Measurements from ENCODE around the gene MFAP3.
"Not testable (repeated sequence)": the region's sequence is repeated elsewhere in the genome, so short reads cannot be mapped to it uniquely, and the experiment has no call there.

MFAP3 gene

DNA sequence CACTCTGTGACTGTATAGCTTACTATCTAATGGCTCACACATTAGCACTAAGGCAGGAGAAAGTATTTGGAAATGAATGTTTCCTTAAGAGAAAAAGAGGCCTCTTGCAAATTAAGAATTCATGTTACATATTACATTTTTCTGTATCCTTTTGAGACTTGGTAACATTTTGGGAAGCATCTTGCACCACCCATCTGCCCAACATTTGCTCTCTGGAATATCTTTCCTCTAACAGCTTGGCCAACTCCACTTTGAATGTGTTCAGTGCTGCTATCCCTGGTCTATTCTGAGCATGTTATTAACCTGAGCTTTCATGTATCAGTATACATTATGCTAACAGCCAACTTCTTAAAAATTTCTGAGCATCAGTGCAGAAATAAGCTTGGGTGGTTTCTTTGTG lies 27.2 kb downstream of the MFAP3 start:
- no peaks in the 10 kb centered on the region for H3K9me3 ChIP-seq (ENCODE audit: control insufficient read depth in 1 of 2, low read length in 2 of 2)
- H3K9ac ChIP-seq (ENCODE audit: low read depth in 1 of 2, low read length in 2 of 2) = no peak overlapping the region
- no peaks in the 10 kb centered on the region for H3K27me3 ChIP-seq (ENCODE audit: control insufficient read depth in 1 of 2, insufficient read depth in 2 of 2, low read length in 2 of 2)
- H3K4me1 ChIP-seq (ENCODE audit: control insufficient read depth in 1 of 2, insufficient read depth in 2 of 2, low read length in 2 of 2) = peaks cover 0 to 3% of the 10 kb centered on the region in 2 donors
- no peak overlapping the region for H3K4me3 ChIP-seq (ENCODE audit: low read depth in 1 of 2, low read length in 2 of 2)
- no peak overlapping the region for H3K27ac ChIP-seq (ENCODE audit: low read depth, low read length)
- H3K36me3 ChIP-seq (ENCODE audit: control insufficient read depth in 1 of 2, insufficient read depth in 2 of 2, low read length in 2 of 2) = no peaks in the 10 kb centered on the region

DNA sequence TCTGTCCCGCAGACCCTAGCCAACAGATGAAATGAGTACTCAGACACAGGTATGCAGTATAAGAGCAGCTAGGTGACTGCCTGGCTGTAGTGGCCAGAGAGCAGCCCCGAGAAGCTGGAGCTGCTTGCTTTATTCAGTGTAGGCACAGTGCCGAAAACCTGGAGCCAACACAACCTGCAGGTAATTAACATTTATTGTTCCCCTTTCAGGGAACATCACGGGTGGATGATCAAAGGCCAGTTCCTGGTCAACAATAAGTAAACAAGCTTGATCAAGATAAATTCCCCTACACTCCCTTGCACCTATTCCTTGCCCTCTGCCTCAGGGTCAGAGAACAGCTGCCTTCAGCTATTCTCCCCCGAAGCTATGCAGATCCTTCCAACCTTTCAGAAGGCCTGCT lies 31.1 kb downstream of the MFAP3 start:
- not testable (repeated sequence) for H3K36me3 ChIP-seq (ENCODE audit: control insufficient read depth in 1 of 2, insufficient read depth in 2 of 2, low read length in 2 of 2); H3K27ac ChIP-seq (ENCODE audit: low read depth, low read length); H3K9ac ChIP-seq (ENCODE audit: low read depth in 1 of 2, low read length in 2 of 2); H3K9me3 ChIP-seq (ENCODE audit: control insufficient read depth in 1 of 2, low read length in 2 of 2); H3K4me3 ChIP-seq (ENCODE audit: low read depth in 1 of 2, low read length in 2 of 2); H3K27me3 ChIP-seq (ENCODE audit: control insufficient read depth in 1 of 2, insufficient read depth in 2 of 2, low read length in 2 of 2)
- H3K4me1 ChIP-seq (ENCODE audit: control insufficient read depth in 1 of 2, insufficient read depth in 2 of 2, low read length in 2 of 2) = peaks cover 14% of the 10 kb centered on the region in 2 donors

DNA sequence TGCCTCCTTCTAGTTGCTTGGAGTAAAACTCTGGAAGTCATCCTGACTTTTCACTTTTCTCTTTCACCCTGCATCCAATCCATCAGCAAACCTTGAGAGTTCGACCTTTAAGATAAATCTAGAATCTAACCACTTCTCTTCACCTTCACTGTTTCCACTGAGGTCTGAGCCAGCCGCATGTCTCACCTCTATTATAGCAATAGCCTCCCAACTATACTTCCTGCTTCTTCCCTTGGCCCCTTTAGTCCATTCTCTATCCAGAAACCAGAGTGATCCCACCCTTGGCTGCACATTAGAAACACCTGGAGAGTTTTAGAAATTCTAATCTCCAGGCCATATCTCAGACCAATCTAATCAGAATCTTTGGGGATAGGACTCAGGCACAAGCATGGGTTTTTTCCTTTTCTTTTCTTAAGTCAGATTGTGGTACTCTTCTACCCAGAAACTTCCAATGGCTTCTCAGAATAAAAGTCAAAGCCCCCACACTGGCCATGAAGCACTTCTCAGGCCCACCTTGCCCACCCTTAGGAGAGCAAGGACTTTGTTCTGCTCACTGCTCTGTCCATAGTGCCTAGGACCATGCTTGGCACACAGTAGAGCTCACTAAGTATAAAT lies 33.1 kb downstream of the MFAP3 start:
- no peaks in the 10 kb centered on the region for H3K36me3 ChIP-seq (ENCODE audit: control insufficient read depth in 1 of 2, insufficient read depth in 2 of 2, low read length in 2 of 2)
- H3K9ac ChIP-seq (ENCODE audit: low read depth in 1 of 2, low read length in 2 of 2) = peak overlapping the region; percentile 0 to 47
- H3K4me3 ChIP-seq (ENCODE audit: low read depth in 1 of 2, low read length in 2 of 2) = no peak overlapping the region
- H3K4me1 ChIP-seq (ENCODE audit: control insufficient read depth in 1 of 2, insufficient read depth in 2 of 2, low read length in 2 of 2) = peaks cover 17 to 19% of the 10 kb centered on the region in 2 donors
- H3K9me3 ChIP-seq (ENCODE audit: control insufficient read depth in 1 of 2, low read length in 2 of 2) = no peaks in the 10 kb centered on the region
- no peak overlapping the region for H3K27ac ChIP-seq (ENCODE audit: low read depth, low read length)
- no peaks in the 10 kb centered on the region for H3K27me3 ChIP-seq (ENCODE audit: control insufficient read depth in 1 of 2, insufficient read depth in 2 of 2, low read length in 2 of 2)

DNA sequence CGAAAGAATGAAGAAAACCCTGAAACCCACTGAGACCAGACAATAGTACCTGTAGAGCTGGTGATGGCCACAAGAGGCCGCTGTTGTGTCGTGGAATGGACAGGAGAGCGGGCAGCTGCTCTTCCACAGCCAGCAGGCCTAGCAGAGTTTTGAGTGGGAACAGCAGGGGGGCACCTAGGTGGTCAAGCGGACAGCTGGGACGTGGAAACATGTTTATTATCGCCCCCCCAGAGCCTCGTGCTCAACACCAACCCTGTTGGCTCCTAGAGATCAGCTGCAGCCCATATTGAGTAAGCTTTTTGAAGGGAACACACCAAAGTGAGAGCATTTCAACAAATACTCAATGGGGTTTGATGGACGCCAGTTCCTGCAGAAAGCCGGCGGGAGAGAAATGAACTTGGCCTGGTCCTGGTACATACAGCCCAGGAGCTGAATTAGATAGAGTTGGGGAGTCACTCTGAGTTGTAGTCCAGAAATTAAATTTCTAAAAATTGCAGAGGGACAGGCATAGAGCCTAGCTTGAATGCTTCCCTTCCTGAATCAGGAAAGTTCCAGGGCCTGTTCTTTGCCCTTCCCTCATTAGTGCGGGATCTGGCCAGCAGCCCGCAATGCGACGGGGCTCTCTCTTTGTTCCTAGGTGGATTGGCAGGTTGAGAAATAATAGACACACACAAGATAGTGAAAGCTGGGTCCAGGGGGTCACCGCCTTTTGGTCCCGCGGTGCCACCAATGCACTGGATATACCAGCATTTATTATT lies 33.8 kb downstream of the MFAP3 start:
- H3K4me3 ChIP-seq (ENCODE audit: low read depth in 1 of 2, low read length in 2 of 2) = no peak overlapping the region
- H3K4me1 ChIP-seq (ENCODE audit: control insufficient read depth in 1 of 2, insufficient read depth in 2 of 2, low read length in 2 of 2) = peaks cover 24 to 25% of the 10 kb centered on the region in 2 donors
- no peaks in the 10 kb centered on the region for H3K36me3 ChIP-seq (ENCODE audit: control insufficient read depth in 1 of 2, insufficient read depth in 2 of 2, low read length in 2 of 2)
- no peak overlapping the region for H3K27ac ChIP-seq (ENCODE audit: low read depth, low read length)
- H3K9ac ChIP-seq (ENCODE audit: low read depth in 1 of 2, low read length in 2 of 2) = peak overlapping the region; percentile 0 to 47
- H3K9me3 ChIP-seq (ENCODE audit: control insufficient read depth in 1 of 2, low read length in 2 of 2) = no peaks in the 10 kb centered on the region
- H3K27me3 ChIP-seq (ENCODE audit: control insufficient read depth in 1 of 2, insufficient read depth in 2 of 2, low read length in 2 of 2) = no peaks in the 10 kb centered on the region

DNA sequence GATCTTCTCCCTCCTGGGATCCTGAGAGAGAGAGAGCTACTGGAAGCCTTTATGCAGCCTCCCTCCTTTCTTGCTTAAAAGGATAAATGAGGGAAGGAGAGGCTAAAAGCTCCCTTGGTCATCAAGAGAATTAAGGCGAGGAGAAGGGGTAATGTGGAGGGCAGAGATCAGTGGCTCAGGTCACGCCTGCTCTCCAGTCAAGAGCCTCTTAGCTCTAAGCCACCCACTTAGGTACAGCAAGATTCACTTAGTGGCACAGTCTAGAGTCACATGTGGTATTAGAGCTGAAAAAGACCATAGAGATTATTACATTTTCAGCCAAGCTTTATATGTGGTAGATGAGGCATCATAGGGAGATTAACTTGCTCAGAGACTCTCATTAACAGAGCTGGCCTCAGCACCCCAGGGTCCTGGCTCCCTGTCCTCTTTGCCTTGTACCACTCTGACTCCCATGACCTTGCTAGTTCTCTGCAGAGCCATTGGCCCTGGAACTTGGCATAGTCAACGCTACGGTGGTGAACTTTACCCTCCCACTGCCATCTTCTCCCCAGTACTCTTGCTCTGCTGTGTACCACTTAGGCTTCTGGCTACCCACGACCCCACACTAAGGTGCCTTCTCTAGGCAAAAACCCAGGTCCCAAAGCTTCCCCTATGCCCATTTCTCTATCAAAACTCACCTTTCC lies 37.6 kb downstream of the MFAP3 start:
- no peak overlapping the region for H3K9ac ChIP-seq (ENCODE audit: low read depth in 1 of 2, low read length in 2 of 2)
- no peak overlapping the region for H3K27ac ChIP-seq (ENCODE audit: low read depth, low read length)
- H3K27me3 ChIP-seq (ENCODE audit: control insufficient read depth in 1 of 2, insufficient read depth in 2 of 2, low read length in 2 of 2) = no peaks in the 10 kb centered on the region
- no peaks in the 10 kb centered on the region for H3K9me3 ChIP-seq (ENCODE audit: control insufficient read depth in 1 of 2, low read length in 2 of 2)
- H3K4me1 ChIP-seq (ENCODE audit: control insufficient read depth in 1 of 2, insufficient read depth in 2 of 2, low read length in 2 of 2) = peaks cover 34 to 40% of the 10 kb centered on the region in 2 donors
- H3K36me3 ChIP-seq (ENCODE audit: control insufficient read depth in 1 of 2, insufficient read depth in 2 of 2, low read length in 2 of 2) = no peaks in the 10 kb centered on the region
- no peak overlapping the region for H3K4me3 ChIP-seq (ENCODE audit: low read depth in 1 of 2, low read length in 2 of 2)

DNA sequence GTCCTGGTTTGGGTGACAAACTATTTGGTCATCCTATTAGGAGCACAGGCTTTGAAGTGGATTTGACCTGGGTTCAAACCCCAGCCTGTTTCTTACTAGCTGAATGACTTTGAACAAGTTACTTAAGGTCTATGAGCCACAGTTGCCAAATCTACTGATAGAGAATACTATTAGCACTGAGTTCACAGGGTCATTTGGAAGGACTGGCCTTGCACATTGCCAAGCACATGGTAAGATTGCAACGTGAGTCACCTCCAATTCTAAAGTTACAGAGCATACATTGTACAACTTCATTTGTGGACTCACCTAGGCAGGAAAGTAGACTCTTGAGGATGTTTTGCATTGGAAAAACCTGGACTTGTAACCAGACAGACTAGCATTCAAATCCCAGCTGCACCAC lies 38.9 kb downstream of the MFAP3 start:
- Histone ChIP-seq H3K4me3 (ENCODE audit: low read depth in 1 of 2, low read length in 2 of 2) (no peak overlapping the region), H3K27me3 (ENCODE audit: control insufficient read depth in 1 of 2, insufficient read depth in 2 of 2, low read length in 2 of 2) (no peaks in the 10 kb centered on the region), H3K27ac (ENCODE audit: low read depth, low read length) (no peak overlapping the region), H3K4me1 (ENCODE audit: control insufficient read depth in 1 of 2, insufficient read depth in 2 of 2, low read length in 2 of 2) (peaks cover 25 to 27% of the 10 kb centered on the region in 2 donors), H3K9ac (ENCODE audit: low read depth in 1 of 2, low read length in 2 of 2) (no peak overlapping the region), H3K36me3 (ENCODE audit: control insufficient read depth in 1 of 2, insufficient read depth in 2 of 2, low read length in 2 of 2) (no peaks in the 10 kb centered on the region), H3K9me3 (ENCODE audit: control insufficient read depth in 1 of 2, low read length in 2 of 2) (no peaks in the 10 kb centered on the region)

DNA sequence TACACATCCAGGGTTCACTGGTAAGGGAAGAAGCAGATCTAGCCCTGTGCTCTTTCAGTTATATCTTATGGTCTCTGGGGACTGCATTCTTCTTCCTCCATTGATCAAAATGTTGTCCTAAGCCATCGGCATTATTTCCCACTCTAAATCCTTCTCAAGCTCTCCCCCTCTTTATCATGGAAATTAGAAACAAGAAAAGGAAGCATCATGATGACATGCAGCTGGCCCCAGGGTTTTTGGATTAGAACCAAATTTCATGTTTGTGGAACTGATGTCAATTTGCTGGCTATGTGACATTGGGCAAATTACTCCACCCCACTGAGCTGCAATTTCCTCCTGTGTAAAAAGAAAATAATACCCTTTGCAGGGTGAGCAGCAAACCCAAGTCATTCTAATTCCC lies 39.5 kb downstream of the MFAP3 start:
- no peak overlapping the region for H3K27ac ChIP-seq (ENCODE audit: low read depth, low read length)
- no peak overlapping the region for H3K4me3 ChIP-seq (ENCODE audit: low read depth in 1 of 2, low read length in 2 of 2)

DNA sequence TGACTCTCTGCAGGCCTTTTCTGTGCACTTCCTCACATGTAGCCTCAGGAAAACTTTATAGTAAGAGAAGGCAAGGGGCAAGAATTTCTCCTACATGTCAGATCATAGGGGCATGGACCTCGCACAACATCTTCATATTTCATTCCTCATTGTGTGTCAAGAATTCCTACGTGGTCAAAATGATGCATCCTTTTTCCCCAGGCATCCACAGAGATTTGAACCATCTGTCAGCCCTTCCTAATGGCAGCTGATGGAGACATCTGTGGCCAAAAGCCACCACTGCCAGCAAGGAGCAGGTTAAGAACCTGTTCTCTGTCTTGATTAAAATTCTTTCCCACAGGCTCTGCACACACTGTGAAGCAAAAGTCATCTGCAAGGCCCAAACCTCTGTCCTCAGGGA lies 42.5 kb downstream of the MFAP3 start:
- no peak overlapping the region for H3K27ac ChIP-seq (ENCODE audit: low read depth, low read length)
- no peaks in the 10 kb centered on the region for H3K27me3 ChIP-seq (ENCODE audit: control insufficient read depth in 1 of 2, insufficient read depth in 2 of 2, low read length in 2 of 2)
- peaks cover 24% of the 10 kb centered on the region in 2 donors for H3K4me1 ChIP-seq (ENCODE audit: control insufficient read depth in 1 of 2, insufficient read depth in 2 of 2, low read length in 2 of 2)
- no peaks in the 10 kb centered on the region for H3K9me3 ChIP-seq (ENCODE audit: control insufficient read depth in 1 of 2, low read length in 2 of 2)
- no peak overlapping the region for H3K9ac ChIP-seq (ENCODE audit: low read depth in 1 of 2, low read length in 2 of 2)
- no peaks in the 10 kb centered on the region for H3K36me3 ChIP-seq (ENCODE audit: control insufficient read depth in 1 of 2, insufficient read depth in 2 of 2, low read length in 2 of 2)
- H3K4me3 ChIP-seq (ENCODE audit: low read depth in 1 of 2, low read length in 2 of 2) = no peak overlapping the region

More for the DNA sequence above, 39.5 kb downstream of the MFAP3 start:
- Histone ChIP-seq H3K9me3 (ENCODE audit: control insufficient read depth in 1 of 2, low read length in 2 of 2) (no peaks in the 10 kb centered on the region), H3K36me3 (ENCODE audit: control insufficient read depth in 1 of 2, insufficient read depth in 2 of 2, low read length in 2 of 2) (no peaks in the 10 kb centered on the region), H3K4me1 (ENCODE audit: control insufficient read depth in 1 of 2, insufficient read depth in 2 of 2, low read length in 2 of 2) (peaks cover 24 to 26% of the 10 kb centered on the region in 2 donors), H3K9ac (ENCODE audit: low read depth in 1 of 2, low read length in 2 of 2) (no peak overlapping the region), H3K27me3 (ENCODE audit: control insufficient read depth in 1 of 2, insufficient read depth in 2 of 2, low read length in 2 of 2) (no peaks in the 10 kb centered on the region)

DNA sequence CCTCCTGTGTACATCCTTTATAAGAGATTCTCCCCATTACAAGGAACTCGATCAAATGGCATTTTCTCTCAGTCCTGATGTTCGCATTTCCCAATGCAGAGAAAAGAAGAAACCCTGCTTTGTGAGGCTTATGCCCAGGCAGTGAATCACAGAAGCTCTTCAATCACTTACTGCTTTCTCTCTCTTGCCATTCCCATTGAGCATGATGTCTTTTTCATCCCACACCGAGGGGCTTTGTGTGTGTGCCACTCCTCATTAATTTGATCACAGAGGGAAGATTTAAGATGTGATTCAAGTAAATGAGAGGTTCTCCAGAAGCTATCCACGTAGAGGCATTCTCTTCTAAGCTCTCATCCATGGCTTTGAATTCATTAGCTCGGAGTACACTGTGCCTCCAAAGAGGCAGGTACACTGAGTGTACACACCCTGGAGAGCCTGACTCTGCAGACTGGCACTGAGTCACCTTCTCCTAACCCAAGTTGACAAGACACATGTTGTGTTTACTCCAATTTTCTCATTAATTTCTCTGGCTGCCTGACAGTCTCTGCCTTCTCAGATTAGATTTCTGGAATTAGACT lies 45.4 kb downstream of the MFAP3 start:
- Histone ChIP-seq H3K4me3 (ENCODE audit: low read depth in 1 of 2, low read length in 2 of 2) (no peak overlapping the region), H3K9me3 (ENCODE audit: control insufficient read depth in 1 of 2, low read length in 2 of 2) (no peaks in the 10 kb centered on the region), H3K4me1 (ENCODE audit: control insufficient read depth in 1 of 2, insufficient read depth in 2 of 2, low read length in 2 of 2) (peaks cover under 1% of the 10 kb centered on the region in 2 donors), H3K9ac (ENCODE audit: low read depth in 1 of 2, low read length in 2 of 2) (no peak overlapping the region), H3K36me3 (ENCODE audit: control insufficient read depth in 1 of 2, insufficient read depth in 2 of 2, low read length in 2 of 2) (no peaks in the 10 kb centered on the region), H3K27ac (ENCODE audit: low read depth, low read length) (no peak overlapping the region), H3K27me3 (ENCODE audit: control insufficient read depth in 1 of 2, insufficient read depth in 2 of 2, low read length in 2 of 2) (no peaks in the 10 kb centered on the region)

DNA sequence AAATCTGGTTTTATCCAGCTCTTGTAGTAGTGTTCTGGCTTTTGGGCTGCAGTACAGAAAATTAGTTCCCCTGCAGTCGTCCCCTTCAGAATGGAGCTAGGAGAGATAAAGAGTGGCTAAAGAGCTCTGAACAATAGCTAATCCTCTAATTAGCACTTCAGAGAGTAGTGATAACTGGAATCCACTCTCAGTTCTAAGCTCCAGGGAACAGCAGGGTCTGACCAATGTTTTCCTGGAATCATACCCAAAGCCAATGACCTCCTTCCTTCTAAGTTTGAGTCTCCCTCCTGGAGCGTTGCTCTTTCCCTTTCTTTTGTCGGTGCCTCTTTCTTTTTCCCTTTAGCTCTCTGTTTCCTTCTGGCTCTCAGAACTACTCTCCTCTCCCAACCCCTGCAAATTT lies 47.4 kb downstream of the MFAP3 start:
- no peak overlapping the region for H3K27ac ChIP-seq (ENCODE audit: low read depth, low read length)
- no peak overlapping the region for H3K9ac ChIP-seq (ENCODE audit: low read depth in 1 of 2, low read length in 2 of 2)

More for the DNA sequence above, 47.4 kb downstream of the MFAP3 start:
- no peaks in the 10 kb centered on the region for H3K9me3 ChIP-seq (ENCODE audit: control insufficient read depth in 1 of 2, low read length in 2 of 2)
- H3K4me3 ChIP-seq (ENCODE audit: low read depth in 1 of 2, low read length in 2 of 2) = no peak overlapping the region
- no peaks in the 10 kb centered on the region for H3K36me3 ChIP-seq (ENCODE audit: control insufficient read depth in 1 of 2, insufficient read depth in 2 of 2, low read length in 2 of 2)
- no peaks in the 10 kb centered on the region for H3K27me3 ChIP-seq (ENCODE audit: control insufficient read depth in 1 of 2, insufficient read depth in 2 of 2, low read length in 2 of 2)
- H3K4me1 ChIP-seq (ENCODE audit: control insufficient read depth in 1 of 2, insufficient read depth in 2 of 2, low read length in 2 of 2) = no peaks in the 10 kb centered on the region
